Progenitor cell of endocrine pancreas (in vitro differentiated cells): ENCODE results near the gene FAM53A. TPM values are rescaled to one million over a fixed set of nuclear protein-coding genes. Genes with fewer than 3 reads are reported as not detected.

Experiments
- DNase-seq: peaks from one replicate; pipeline ENCODE4 v3.0.0; 2021; ENCODE audit warnings: low spot score; ENCODE audit not compliant: unreplicated experiment
- H3K27ac Mint-ChIP-seq: 2 replicates; pipeline ENCODE4 v1.8.0; 2021; ENCODE audit warnings: mild to moderate bottlenecking, moderate library complexity, mixed read lengths
- H3K27me3 Mint-ChIP-seq: 2 replicates; pipeline ENCODE4 v1.8.0; 2021; ENCODE audit warnings: mixed read lengths
- H3K36me3 Mint-ChIP-seq: 2 replicates; pipeline ENCODE4 v1.8.0; 2022; ENCODE audit warnings: mixed read lengths; ENCODE audit not compliant: insufficient read depth
- H3K4me1 Mint-ChIP-seq: 2 replicates; pipeline ENCODE4 v1.8.0; 2021; ENCODE audit warnings: low read depth, mixed read lengths
- H3K4me3 Mint-ChIP-seq: 2 replicates; pipeline ENCODE4 v1.8.0; 2021; ENCODE audit warnings: low read depth, mild to moderate bottlenecking, moderate library complexity, mixed read lengths
- H3K9me3 Mint-ChIP-seq: 2 replicates; pipeline ENCODE4 v1.8.0; 2021; ENCODE audit warnings: low read depth, mixed read lengths
- total RNA-seq: library from RNA; stranded (reverse); gene quantifications from 2 replicates; pipeline ENCODE4 v1.2.1, GENCODE V29; 2021
- TF ChIP-seq, protein P1 (sequence below): fragments of 200-600 bp; sonication (generic); IDR thresholded peaks from one replicate; pipeline ENCODE4 v1.5.0; 2021; ENCODE audit warnings: antibody characterized with exemption, mild to moderate bottlenecking; ENCODE audit not compliant: unreplicated experiment

Gene FAM53A
- total RNA-seq, 1 donor from 2014 or later: 3.0 TPM

DNA sequence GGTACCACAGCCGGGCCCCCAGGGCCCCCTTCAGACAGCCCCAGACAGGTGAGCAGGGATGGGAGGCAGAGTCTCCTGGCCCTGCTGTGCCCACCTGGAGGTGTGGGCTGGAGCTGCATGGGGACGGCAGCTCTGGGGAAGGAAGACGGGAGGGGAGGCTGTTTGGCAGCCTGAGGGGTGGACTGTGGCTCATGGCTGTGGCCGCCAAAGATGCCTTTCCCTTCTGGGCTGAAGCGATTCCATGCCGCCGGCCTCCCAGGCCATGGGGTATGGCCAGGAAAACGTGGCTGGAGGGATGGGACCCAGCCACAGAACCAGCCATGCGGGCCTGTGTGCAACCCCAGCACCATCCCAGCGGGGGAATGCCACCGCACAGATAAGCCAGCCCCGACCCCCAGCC lies 65.7 kb downstream of the FAM53A start:
- Mint-ChIP-seq H3K36me3 (no peaks in the 10 kb centered on the region), H3K4me1 (peaks cover 6% of the 10 kb centered on the region), H3K4me3 (no peak overlapping the region), H3K27me3 (peaks cover 6% of the 10 kb centered on the region), H3K27ac (no peak overlapping the region), H3K9me3 (no peaks in the 10 kb centered on the region)
- DNase-seq: no peak
- TF ChIP-seq, protein P1, sequence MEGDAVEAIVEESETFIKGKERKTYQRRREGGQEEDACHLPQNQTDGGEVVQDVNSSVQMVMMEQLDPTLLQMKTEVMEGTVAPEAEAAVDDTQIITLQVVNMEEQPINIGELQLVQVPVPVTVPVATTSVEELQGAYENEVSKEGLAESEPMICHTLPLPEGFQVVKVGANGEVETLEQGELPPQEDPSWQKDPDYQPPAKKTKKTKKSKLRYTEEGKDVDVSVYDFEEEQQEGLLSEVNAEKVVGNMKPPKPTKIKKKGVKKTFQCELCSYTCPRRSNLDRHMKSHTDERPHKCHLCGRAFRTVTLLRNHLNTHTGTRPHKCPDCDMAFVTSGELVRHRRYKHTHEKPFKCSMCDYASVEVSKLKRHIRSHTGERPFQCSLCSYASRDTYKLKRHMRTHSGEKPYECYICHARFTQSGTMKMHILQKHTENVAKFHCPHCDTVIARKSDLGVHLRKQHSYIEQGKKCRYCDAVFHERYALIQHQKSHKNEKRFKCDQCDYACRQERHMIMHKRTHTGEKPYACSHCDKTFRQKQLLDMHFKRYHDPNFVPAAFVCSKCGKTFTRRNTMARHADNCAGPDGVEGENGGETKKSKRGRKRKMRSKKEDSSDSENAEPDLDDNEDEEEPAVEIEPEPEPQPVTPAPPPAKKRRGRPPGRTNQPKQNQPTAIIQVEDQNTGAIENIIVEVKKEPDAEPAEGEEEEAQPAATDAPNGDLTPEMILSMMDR: no peak

DNA sequence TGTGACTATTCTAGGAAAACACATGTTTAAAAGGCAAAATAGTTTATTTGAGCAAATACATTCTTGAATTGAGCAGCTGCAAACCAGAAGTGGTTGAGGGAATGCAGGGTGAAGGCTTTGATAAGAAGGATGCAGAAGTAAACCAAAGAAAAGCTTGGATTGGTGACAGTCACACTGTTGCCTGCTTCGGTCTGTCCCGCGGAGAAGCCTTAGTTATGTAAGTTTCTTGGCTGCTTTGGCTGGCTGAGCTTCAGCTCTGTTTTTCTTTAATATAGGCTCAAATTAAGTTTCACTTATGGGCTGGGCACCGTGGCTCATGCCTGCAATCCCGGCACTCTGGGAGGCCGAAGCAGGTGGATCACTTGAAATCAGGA lies 67.6 kb downstream of the FAM53A start:
- Mint-ChIP-seq H3K4me3 (no peak overlapping the region), H3K9me3 (no peaks in the 10 kb centered on the region), H3K4me1 (peaks cover 6% of the 10 kb centered on the region), H3K27me3 (peaks cover 6% of the 10 kb centered on the region), H3K27ac (no peak overlapping the region), H3K36me3 (no peaks in the 10 kb centered on the region)
- TF ChIP-seq, protein P1: no peak
- no peak for DNase-seq

DNA sequence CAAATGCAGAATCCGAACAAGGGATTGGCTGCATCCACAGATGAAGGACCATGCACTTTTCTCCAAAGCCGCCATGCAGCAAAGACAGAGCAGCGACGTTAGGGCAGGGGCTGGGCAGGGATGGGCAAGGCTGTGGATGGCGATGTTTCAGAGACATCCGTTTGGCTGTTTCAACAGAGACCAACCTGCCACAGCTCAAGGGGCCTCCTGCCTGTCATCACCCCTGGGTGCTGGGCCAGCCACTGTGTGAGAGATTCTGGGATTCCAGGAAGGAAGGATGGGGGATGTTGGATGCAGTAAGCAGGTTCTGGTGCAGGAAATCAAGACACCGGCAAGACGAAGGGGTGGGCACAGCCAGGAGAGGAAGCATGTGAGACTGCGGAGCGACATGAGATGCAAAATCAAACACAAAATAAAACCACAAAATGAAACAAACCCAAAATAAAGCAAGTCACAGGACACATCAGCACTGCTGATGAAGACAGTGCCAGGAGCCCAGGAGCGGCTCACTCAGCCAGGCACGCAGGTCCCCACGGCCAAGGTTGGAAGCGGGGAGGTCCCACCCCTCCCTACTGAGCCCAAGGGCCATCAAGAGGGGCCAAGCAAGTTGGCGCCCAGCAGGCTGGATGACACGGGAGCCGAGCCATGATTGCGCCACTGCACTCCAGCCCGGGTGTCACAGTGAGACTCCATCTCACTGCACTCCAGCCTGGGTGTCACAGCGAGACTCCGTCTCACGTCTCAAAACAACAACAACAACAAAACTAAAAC lies 68.1 kb downstream of the FAM53A start:
- no peak for DNase-seq
- H3K4me3 Mint-ChIP-seq: no peak overlapping the region
- H3K9me3 Mint-ChIP-seq: no peaks in the 10 kb centered on the region
- no peaks in the 10 kb centered on the region for H3K36me3 Mint-ChIP-seq
- H3K4me1 Mint-ChIP-seq: peaks cover 6% of the 10 kb centered on the region
- H3K27ac Mint-ChIP-seq: no peak overlapping the region
- TF ChIP-seq, protein P1: no peak
- H3K27me3 Mint-ChIP-seq: peaks cover 6% of the 10 kb centered on the region

DNA sequence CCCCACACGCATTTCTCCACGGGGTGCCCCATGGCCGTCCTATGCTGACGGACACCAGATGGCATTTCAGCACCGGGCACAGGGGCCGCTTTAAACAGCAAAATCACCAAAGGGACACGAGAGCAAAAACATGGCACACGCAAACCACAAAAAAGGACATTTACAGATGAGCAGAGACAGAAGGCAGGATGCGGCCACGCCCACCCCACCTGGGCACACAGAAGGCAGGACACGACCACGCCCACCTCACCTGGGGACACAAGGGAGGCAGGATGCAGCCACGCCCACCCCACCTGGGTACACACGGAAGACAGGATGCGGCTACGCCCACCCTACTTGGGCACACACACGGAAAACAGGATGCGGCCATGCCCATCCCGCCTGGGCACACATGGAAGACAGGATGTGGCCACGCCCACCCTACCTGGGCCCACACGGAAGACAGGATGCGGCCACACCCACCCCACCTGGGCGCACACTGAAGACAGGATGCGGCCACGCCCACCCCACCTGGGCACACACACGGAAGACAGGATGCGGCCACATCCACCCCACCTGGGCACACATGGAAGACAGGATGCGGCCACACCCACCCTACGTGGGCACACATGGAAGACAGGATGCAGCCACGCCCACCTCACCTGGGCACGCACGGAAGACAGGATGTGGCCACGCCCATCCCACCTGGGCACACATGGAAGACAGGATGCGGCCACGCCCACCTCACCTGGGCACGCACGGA lies 69.1 kb downstream of the FAM53A start:
- Mint-ChIP-seq H3K9me3 (no peaks in the 10 kb centered on the region), H3K27ac (peak overlapping the region; percentile 5), H3K4me3 (no peak overlapping the region), H3K36me3 (no peaks in the 10 kb centered on the region), H3K27me3 (peaks cover 6% of the 10 kb centered on the region), H3K4me1 (peaks cover 6% of the 10 kb centered on the region)
- DNase-seq: no peak
- TF ChIP-seq, protein P1: no peak

DNA sequence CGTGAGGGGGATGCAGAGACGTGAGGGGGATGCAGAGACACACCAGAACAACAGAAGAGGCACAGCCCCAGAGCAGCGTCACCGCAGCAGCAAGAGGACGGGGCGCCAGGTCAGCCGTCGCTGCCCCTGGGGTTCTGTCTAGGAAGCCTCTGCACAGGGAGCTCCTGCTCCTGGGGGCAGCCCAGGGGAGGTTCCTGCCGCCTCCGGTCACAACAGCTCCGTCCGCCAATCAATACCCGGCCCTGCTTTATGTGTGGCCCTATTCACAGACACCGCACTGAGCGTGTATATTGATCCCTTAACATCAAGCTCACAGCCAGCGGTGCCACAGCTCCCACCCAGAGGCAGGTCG lies 69.6 kb downstream of the FAM53A start:
- Mint-ChIP-seq H3K4me3 (no peak overlapping the region), H3K4me1 (peaks cover 6% of the 10 kb centered on the region), H3K9me3 (no peaks in the 10 kb centered on the region), H3K36me3 (no peaks in the 10 kb centered on the region), H3K27ac (no peak overlapping the region), H3K27me3 (peaks cover 6% of the 10 kb centered on the region)
- no peak for DNase-seq
- TF ChIP-seq, protein P1: no peak
